CD4-positive, CD25-positive, alpha-beta regulatory T cell (primary cell): ENCODE data around the gene ESYT2. TPM values are rescaled to one million over a fixed set of nuclear protein-coding genes. Genes with fewer than 3 reads are reported as not detected.
"Not testable (repeated sequence)": the region's sequence is repeated elsewhere in the genome, so short reads cannot be mapped to it uniquely, and the experiment has no call there.

Source experiments
- ATAC-seq, 2 donors: fragments of 150-1000 bp; cut with Tn5 transposase; one replicate each; pipeline ENCODE4 v1.10.0; 2021; ENCODE audit warnings: low read depth in 2 of 2, moderate number of reproducible peaks in 2 of 2, moderate library complexity in 1 of 2
- DNase-seq, 3 donors: peaks; one replicate each; pipeline versions ENCODE4 v3.0.0 to v3.0.0-alpha.2; 2012 to 2022; ENCODE audit warnings: mixed read lengths in 1 of 3
- H3K27ac ChIP-seq: one replicate; pipeline ENCODE4 v1.7.0; 2013; ENCODE audit warnings: mild to moderate bottlenecking, low read length; ENCODE audit not compliant: insufficient read depth, poor library complexity, severe bottlenecking
- H3K27me3 ChIP-seq: one replicate; pipeline ENCODE4 v1.7.0; 2013; ENCODE audit warnings: low read length; ENCODE audit not compliant: control insufficient read depth, insufficient read depth
- H3K36me3 ChIP-seq: one replicate; pipeline ENCODE4 v1.7.0; 2013; ENCODE audit warnings: mild to moderate bottlenecking, low read length, moderate library complexity; ENCODE audit not compliant: control insufficient read depth, insufficient read depth
- H3K4me1 ChIP-seq: 2 replicates; pipeline ENCODE4 v1.7.0; 2013; ENCODE audit warnings: mild to moderate bottlenecking, low read length; ENCODE audit not compliant: insufficient read depth, control insufficient read depth, poor library complexity, severe bottlenecking
- H3K4me3 ChIP-seq: one replicate; pipeline ENCODE4 v1.7.0; 2013; ENCODE audit warnings: low read depth, mild to moderate bottlenecking, low read length, moderate library complexity
- H3K9me3 ChIP-seq, 2 experiments: 1 replicate in 1 of 2; 2 replicates in 1 of 2; pipeline ENCODE4 v1.7.0; 2013; ENCODE audit warnings: low read length in 2 of 2, mild to moderate bottlenecking in 1 of 2, moderate library complexity in 1 of 2; ENCODE audit not compliant: control insufficient read depth in 2 of 2
- H3K27ac Mint-ChIP-seq, 3 donors: one replicate each; pipeline ENCODE4 v1.8.0; 2020 to 2022; ENCODE audit warnings: mild to moderate bottlenecking in 3 of 3, mixed read lengths in 3 of 3, moderate library complexity in 2 of 3
- H3K27me3 Mint-ChIP-seq: one replicate; pipeline ENCODE4 v1.8.0; 2022; ENCODE audit warnings: mild to moderate bottlenecking, mixed read lengths
- H3K36me3 Mint-ChIP-seq: one replicate; pipeline ENCODE4 v1.8.0; 2020; ENCODE audit warnings: mixed read lengths
- H3K4me1 Mint-ChIP-seq, 4 donors: one replicate each; pipeline ENCODE4 v1.8.0; 2020 to 2022; ENCODE audit warnings: mixed read lengths in 4 of 4, mild to moderate bottlenecking in 1 of 4
- H3K4me3 Mint-ChIP-seq, 4 donors: one replicate each; pipeline ENCODE4 v1.8.0; 2020 to 2022; ENCODE audit warnings: mild to moderate bottlenecking in 4 of 4, mixed read lengths in 4 of 4, moderate library complexity in 3 of 4
- H3K9me3 Mint-ChIP-seq, 7 donors: one replicate each; pipeline ENCODE4 v1.8.0; 2020 to 2022; ENCODE audit warnings: mixed read lengths in 7 of 7, mild to moderate bottlenecking in 3 of 7, moderate library complexity in 2 of 7
- polyA plus RNA-seq, 4 donors: library from polyadenylated mRNA; unstranded; fragments of 300-500 nt; fragmentation: Illumina TruSeq; gene quantifications; one replicate each; pipeline ENCODE4 v1.2.3, GENCODE V29; 2021
- total RNA-seq: library from RNA; stranded (reverse); gene quantifications from one replicate; pipeline ENCODE4 v1.2.3, GENCODE V29; 2022

The ESYT2 gene
- total and polyA plus RNA-seq, 5 donors from 2014 or later: 55.3 to 115 (median 71.4) TPM

DNA sequence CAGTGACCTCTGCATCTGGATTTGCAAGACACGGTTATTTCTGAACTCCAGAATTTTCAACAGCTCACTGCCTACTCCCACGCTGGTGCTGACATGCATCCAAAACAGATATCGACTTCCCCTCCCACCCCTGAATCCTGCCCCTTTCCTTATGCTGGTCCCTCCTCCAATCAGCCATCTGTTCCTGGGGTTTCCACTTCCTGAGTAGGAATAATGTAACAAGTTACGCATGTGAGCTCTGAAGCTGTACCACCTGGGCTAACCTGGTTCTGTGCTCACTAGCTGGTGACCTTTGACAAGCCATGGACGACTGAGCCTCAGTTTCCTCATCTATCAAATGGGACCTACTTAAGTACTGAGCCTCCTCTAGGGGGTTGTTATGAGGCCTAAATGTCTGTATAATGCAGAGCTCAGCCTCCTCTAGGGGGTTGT lies 123.0 kb downstream of the ESYT2 start:
- Mint-ChIP-seq H3K27ac (peak overlapping the region in 2 of 3 donors; percentile 33 to 46), H3K27me3 (peaks cover 5% of the 10 kb centered on the region), H3K4me3 (peak overlapping the region; percentile 74 to 99 (median 90)), H3K9me3 (peaks cover 0 to 2% (median 0%) of the 10 kb centered on the region in 7 donors), H3K36me3 (peaks cover 2% of the 10 kb centered on the region), H3K4me1 (peaks cover 12 to 45% (median 31%) of the 10 kb centered on the region in 4 donors)
- Histone ChIP-seq H3K4me1 (peaks cover 20% of the 10 kb centered on the region), H3K4me3 (no peak overlapping the region), H3K36me3 (no peaks in the 10 kb centered on the region), H3K9me3 (no peaks in the 10 kb centered on the region), H3K27me3 (no peaks in the 10 kb centered on the region), H3K27ac (no peak overlapping the region)
- DNase-seq: no peak
- no peak for ATAC-seq

DNA sequence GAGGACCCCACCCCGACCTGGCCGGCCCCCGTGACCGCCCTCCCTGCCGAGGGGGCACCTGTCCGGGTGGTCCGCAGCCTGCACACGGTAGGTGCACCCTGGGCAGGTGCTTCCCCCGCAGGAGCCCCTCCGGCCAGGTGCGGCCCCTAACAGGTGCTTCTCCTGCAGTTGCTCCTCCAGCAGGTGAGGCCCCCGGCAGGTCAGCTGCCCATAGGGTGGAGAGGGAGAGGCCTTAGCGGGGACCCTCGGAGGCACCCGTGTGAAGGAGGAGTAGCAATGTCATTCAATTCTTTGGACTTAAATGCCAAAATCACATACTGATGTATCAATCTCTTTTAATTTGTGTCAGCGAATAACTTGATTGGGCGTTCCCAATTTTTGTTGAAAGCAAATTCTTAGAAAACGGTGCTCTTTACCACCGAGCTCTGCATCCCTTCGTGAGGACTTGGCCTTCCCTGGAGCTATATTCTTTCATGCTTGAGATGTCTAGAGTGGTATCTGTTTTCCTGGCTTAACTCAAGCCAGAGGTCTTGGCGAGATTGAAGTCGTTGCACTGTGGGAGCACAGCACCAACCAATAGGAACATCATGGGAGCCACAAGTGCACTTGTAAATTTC lies 124.0 kb downstream of the ESYT2 start:
- no peaks in the 10 kb centered on the region for H3K27me3 ChIP-seq
- peak overlapping the region; percentile 78 for H3K4me3 ChIP-seq
- Mint-ChIP-seq H3K36me3 (peaks cover 6% of the 10 kb centered on the region), H3K4me3 (peak overlapping the region; percentile 87 to 99 (median 94)), H3K9me3 (no peaks in the 10 kb centered on the region), H3K27ac (peak overlapping the region; percentile 15 to 63 (median 48)), H3K27me3 (peaks cover 5% of the 10 kb centered on the region), H3K4me1 (peaks cover 9 to 53% (median 30%) of the 10 kb centered on the region in 4 donors)
- ATAC-seq: no peak
- DNase-seq: peak in 1 of 3 donors; percentile 31
- no peaks in the 10 kb centered on the region for H3K9me3 ChIP-seq
- H3K4me1 ChIP-seq: peaks cover 20% of the 10 kb centered on the region
- peak overlapping the region; percentile 80 for H3K27ac ChIP-seq
- no peaks in the 10 kb centered on the region for H3K36me3 ChIP-seq

DNA sequence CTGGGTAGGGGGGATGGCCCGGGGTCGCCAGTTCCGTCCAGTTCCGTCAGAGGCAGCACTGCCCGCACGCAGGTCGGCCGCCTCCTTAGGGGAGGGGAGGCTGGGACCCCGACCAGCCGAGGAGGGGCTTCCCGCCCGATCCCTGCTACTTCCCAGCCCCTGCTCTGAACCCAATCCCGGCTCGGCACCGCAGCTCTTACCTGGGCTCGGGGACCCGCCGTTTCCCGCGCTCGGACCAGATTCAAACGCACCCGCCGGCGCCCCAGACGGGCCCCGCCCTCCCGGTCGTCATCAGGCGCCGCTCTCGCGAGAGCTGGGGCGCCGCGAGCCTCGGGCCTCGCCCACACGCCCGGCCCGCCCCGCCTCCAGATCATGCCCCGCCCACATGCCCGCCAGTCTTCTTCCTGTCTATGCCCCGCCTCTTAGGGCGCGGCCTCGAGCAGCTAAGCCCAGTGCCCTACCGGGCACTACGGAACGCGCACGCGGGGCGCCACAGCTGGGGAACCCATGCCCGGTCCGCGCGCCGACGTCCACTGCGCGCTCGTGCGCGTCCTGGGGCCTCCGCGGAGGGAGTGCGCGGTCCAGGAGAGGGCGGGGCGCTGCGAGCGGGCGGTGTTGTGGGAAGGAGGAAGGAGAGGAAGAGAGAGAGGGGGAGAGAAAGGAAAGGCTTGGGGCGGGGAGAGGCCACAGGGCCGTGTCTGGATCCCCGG lies 124.6 kb downstream of the ESYT2 start, which contains the start of gene NCAPG2:
Gene NCAPG2, minus strand, starts transcription at position 281 of the 710 bp plus-strand sequence. CDS start 2,905 bp downstream, outside the sequence.
- Mint-ChIP-seq H3K27ac (peak within 1 kb of the TSS; percentile 15 to 86 (median 69)), H3K4me3 (peak within 1 kb of the TSS; percentile 87 to 99 (median 94)), H3K36me3 (peaks cover 6% of the 10 kb centered on the region), H3K9me3 (no peaks in the 10 kb centered on the region), H3K4me1 (peaks cover 9 to 59% (median 30%) of the 10 kb centered on the region in 4 donors), H3K27me3 (peaks cover 5% of the 10 kb centered on the region)
- Histone ChIP-seq H3K4me1 (peaks cover 20% of the 10 kb centered on the region), H3K36me3 (no peaks in the 10 kb centered on the region), H3K9me3 (no peaks in the 10 kb centered on the region), H3K27ac (peak within 1 kb of the TSS; percentile 80), H3K4me3 (peak within 1 kb of the TSS; percentile 78), H3K27me3 (no peaks in the 10 kb centered on the region)
- ATAC-seq (peak; percentile 96 to 97), DNase-seq (peak; percentile 96 to 98 (median 97))

DNA sequence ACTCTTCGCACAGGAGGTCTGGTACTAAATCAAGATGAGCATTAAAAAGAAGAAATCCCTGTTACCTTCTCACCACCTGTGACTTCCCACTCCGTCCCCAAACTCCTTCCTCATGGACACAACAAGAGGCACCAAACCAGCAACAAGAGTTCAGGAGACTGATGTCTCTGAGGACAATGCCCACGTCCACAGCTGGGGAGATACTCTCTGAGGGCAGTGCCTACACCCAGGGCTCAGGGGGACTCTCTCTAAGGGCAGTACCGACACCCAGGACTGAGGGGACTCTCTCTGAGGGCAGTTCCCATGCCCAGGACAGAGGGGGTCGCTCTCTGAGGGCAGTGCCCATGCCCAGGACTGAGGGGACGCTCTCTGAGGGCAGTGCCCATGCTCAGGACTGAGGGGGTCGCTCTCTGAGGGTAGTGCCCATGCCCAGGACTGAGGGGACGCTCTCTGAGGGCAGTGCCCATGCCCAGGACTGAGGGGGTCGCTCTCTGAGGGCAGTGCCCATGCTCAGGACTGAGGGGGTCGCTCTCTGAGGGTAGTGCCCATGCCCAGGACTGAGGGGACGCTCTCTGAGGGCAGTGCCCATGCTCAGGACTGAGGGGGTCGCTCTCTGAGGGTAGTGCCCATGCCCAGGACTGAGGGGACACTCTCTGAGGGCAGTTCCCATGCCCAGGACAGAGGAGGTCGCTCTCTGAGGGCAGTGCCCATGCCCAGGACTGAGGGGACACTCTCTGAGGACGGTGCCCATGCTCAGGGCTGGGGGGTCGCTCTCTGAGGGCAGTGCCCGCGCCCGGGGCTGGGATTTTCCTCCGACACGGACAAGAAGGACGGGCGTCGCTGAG lies 125.4 kb downstream of the ESYT2 start:
- peaks cover 20% of the 10 kb centered on the region for H3K4me1 ChIP-seq
- Mint-ChIP-seq H3K27ac (peak overlapping the region in 2 of 3 donors; percentile 14 to 72), H3K4me3 (peak overlapping the region; percentile 87 to 97 (median 92)), H3K4me1 (peaks cover 12 to 66% (median 36%) of the 10 kb centered on the region in 4 donors)
- not testable (repeated sequence) for H3K9me3 Mint-ChIP-seq, H3K9me3 ChIP-seq, H3K27me3 Mint-ChIP-seq, H3K36me3 Mint-ChIP-seq, ATAC-seq, H3K36me3 ChIP-seq, DNase-seq, H3K27me3 ChIP-seq
- H3K27ac ChIP-seq: peak overlapping the region; percentile 80
- peak overlapping the region; percentile 51 for H3K4me3 ChIP-seq

DNA sequence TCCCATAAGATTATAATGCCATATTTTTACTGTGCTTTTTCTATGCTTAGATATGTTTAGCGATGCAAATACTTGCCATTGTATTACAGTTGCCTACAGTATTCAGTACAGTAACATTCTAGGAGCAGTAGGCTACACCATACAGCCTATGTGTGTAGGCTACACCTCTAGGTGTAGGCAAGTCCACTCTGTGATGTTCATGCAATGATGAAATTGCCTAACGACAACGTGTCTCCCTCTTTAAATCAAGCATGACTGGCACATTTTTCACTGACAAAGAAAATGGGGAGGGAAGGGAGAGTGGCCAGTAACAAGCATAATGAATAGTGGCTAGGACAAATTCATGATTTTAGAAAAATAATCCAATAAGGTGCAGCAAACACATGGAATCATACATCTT lies 126.4 kb downstream of the ESYT2 start:
- Mint-ChIP-seq H3K4me1 (peaks cover 13 to 70% (median 38%) of the 10 kb centered on the region in 4 donors), H3K36me3 (peaks cover 6% of the 10 kb centered on the region), H3K9me3 (no peaks in the 10 kb centered on the region), H3K4me3 (peak overlapping the region; percentile 73 to 92 (median 85)), H3K27ac (peak overlapping the region in 2 of 3 donors; percentile 14 to 72), H3K27me3 (peaks cover 5% of the 10 kb centered on the region)
- Histone ChIP-seq H3K27me3 (no peaks in the 10 kb centered on the region), H3K9me3 (no peaks in the 10 kb centered on the region), H3K27ac (no peak overlapping the region), H3K36me3 (no peaks in the 10 kb centered on the region), H3K4me3 (peak overlapping the region; percentile 51), H3K4me1 (peaks cover 20% of the 10 kb centered on the region)
- ATAC-seq: no peak
- DNase-seq: no peak

DNA sequence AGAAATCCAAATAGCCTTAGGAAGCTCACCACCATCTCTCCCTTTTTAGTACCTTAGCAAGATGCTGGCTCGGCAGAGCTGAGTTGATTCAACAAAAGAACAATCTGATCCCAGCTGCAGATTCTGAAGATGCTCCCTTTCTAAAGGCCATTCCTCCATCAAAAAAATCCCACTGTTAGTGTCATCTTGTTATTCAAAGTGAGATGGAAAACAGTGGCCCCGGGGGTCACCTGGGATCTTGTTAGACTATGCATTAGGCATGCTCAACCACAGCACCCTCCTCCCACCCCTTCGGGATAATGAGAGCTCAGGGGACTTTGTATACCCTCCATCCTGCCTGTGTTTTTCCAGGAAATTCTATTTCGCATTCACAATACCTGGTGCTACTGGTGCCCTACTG lies 127.1 kb downstream of the ESYT2 start:
- peaks cover 20% of the 10 kb centered on the region for H3K4me1 ChIP-seq
- Mint-ChIP-seq H3K4me1 (peaks cover 13 to 67% (median 38%) of the 10 kb centered on the region in 4 donors), H3K36me3 (peaks cover 9% of the 10 kb centered on the region), H3K27ac (no peak overlapping the region), H3K4me3 (peak overlapping the region in 1 of 4 donors; percentile 87), H3K27me3 (peaks cover 5% of the 10 kb centered on the region), H3K9me3 (no peaks in the 10 kb centered on the region)
- DNase-seq (no peak), ATAC-seq (no peak)
- no peaks in the 10 kb centered on the region for H3K9me3 ChIP-seq
- no peak overlapping the region for H3K27ac ChIP-seq
- H3K27me3 ChIP-seq: no peaks in the 10 kb centered on the region
- H3K4me3 ChIP-seq: no peak overlapping the region
- H3K36me3 ChIP-seq: no peaks in the 10 kb centered on the region

DNA sequence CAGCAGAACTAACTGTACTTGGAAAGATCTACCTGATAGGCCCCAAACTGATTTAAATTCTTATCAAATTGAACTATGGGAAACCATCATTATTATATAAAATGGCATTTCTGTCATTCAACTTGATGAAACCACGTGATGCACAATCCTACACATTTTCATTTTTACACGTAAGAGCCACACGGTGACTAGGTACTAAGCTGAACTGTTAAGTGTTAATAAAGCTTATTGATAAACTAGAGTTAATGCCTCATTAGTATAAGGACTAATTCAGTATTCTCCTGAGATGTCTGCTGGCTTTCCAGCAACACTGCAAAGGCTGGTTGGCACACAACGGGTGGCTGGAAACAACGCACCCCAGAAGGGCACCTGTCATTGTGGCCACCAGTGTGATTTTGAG lies 129.3 kb downstream of the ESYT2 start:
- Mint-ChIP-seq H3K9me3 (no peaks in the 10 kb centered on the region), H3K27ac (no peak overlapping the region), H3K27me3 (no peaks in the 10 kb centered on the region), H3K4me1 (peaks cover 15 to 71% (median 38%) of the 10 kb centered on the region in 4 donors), H3K36me3 (peaks cover 9% of the 10 kb centered on the region), H3K4me3 (peak overlapping the region in 1 of 4 donors; percentile 87)
- Histone ChIP-seq H3K4me1 (peaks cover 19% of the 10 kb centered on the region), H3K4me3 (peak overlapping the region; percentile 46), H3K9me3 (no peaks in the 10 kb centered on the region), H3K27ac (no peak overlapping the region), H3K27me3 (no peaks in the 10 kb centered on the region), H3K36me3 (no peaks in the 10 kb centered on the region)
- ATAC-seq: no peak
- DNase-seq: no peak
